HCT116 (cell line): ENCODE data around the gene LGALS9. TPM values are rescaled to one million over a fixed set of nuclear protein-coding genes. Genes with fewer than 3 reads are reported as not detected.

Experiments
- ATAC-seq: fragments of 200-7000 bp; cut with Tn5 transposase; 2 replicates; pipeline ENCODE4 v1.9.1; 2020; ENCODE audit warnings: mild to moderate bottlenecking, moderate library complexity
- BruUV-seq: library from RNA; stranded (reverse); fragments of 400-500 nt; replicated peaks from 2 replicates; lab custom pipeline; 2021; lab: Mats Ljungman, UMichigan
- CTCF ChIA-PET: fragments of 300-600 bp; sonication (Branson Sonifier 250); formaldehyde crosslinking; loops from one replicate; lab custom pipeline; 2021; ENCODE audit warnings: antibody characterized with exemption; lab: Charles Lee
- POLR2A ChIA-PET: fragments of 300-600, 350-600 bp; sonication (Branson Sonifier 250); formaldehyde crosslinking; loops from one replicate; lab custom pipeline; 2021; ENCODE audit warnings: antibody characterized with exemption; lab: Charles Lee
- RAD21 ChIA-PET, 2 experiments: fragments of 300-600 bp; sonication (Branson Sonifier 250); formaldehyde crosslinking; loops; one replicate each; lab custom pipeline; 2023; ENCODE audit warnings: low total read pairs in 2 of 2; ENCODE audit not compliant: uncharacterized antibody in 2 of 2, unreplicated experiment in 2 of 2, low non-redundant PET in 1 of 2; lab: Charles Lee
- DNase-seq: peaks from one replicate; pipeline ENCODE4 v3.0.0-alpha.2; 2010; ENCODE audit warnings: low read depth, low spot score
- H2AFZ ChIP-seq: fragments of 200-600 bp; shearing (Covaris generic), sonication (generic); 2 replicates; pipeline ENCODE4 v1.6.1; 2017; ENCODE audit warnings: low read depth, mixed run types, mixed read lengths, antibody characterized with exemption, low read length; ENCODE audit not compliant: poor library complexity, severe bottlenecking
- H3K27ac ChIP-seq: 2 replicates; pipeline ENCODE4 v1.5.1; 2012; ENCODE audit warnings: low read depth, low read length
- H3K27me3 ChIP-seq: fragments of 200-600 bp; sonication (generic); 2 replicates; pipeline ENCODE4 v1.6.1; 2016; ENCODE audit warnings: mixed run types, low read length, mixed read lengths; ENCODE audit not compliant: insufficient read depth
- H3K36me3 ChIP-seq, 2 experiments: fragments of 200-500 bp in 1 of 2; fragments of 200-600 bp in 1 of 2; sonication (Bioruptor generic) in 1 of 2; sonication (generic) in 1 of 2; 2 replicates each; pipeline versions ENCODE4 v1.5.1 to v1.6.1; 2014 to 2016; ENCODE audit warnings: low read length in 2 of 2, inconsistent platforms in 1 of 2, mixed read lengths in 1 of 2, mixed run types in 1 of 2; ENCODE audit not compliant: insufficient read depth in 2 of 2, control insufficient read depth in 1 of 2
- H3K4me1 ChIP-seq, 2 experiments: fragments of 200-600 bp in 1 of 2; sonication (generic) in 1 of 2; 2 replicates each; pipeline versions ENCODE4 v1.5.1 to v1.6.1; 2012 to 2017; ENCODE audit warnings: low read length in 2 of 2, inconsistent platforms in 1 of 2, mild to moderate bottlenecking in 1 of 2, mixed read lengths in 1 of 2, mixed run types in 1 of 2, moderate library complexity in 1 of 2; ENCODE audit not compliant: insufficient read depth in 2 of 2, control insufficient read depth in 1 of 2
- H3K4me2 ChIP-seq: fragments of 200-600 bp; sonication (generic); 2 replicates; pipeline ENCODE4 v1.6.1; 2017; ENCODE audit warnings: mixed run types, low read length, mixed read lengths
- H3K4me3 ChIP-seq, 2 experiments: fragments of 200-600 bp in 1 of 2; sonication (generic) in 1 of 2; replicated peaks in 1 of 2; 2 replicates each; pipeline ENCODE4 v1.5.1; 2011 to 2016; ENCODE audit warnings: low read length in 2 of 2, control low read depth in 1 of 2, low read depth in 1 of 2, mild to moderate bottlenecking in 1 of 2, mixed read lengths in 1 of 2, mixed run types in 1 of 2
- H3K79me2 ChIP-seq: fragments of 200-600 bp; sonication (generic); 2 replicates; pipeline ENCODE4 v1.6.1; 2017; ENCODE audit warnings: mild to moderate bottlenecking, mixed run types, low read length, moderate library complexity, mixed read lengths; ENCODE audit not compliant: insufficient read depth
- H3K9ac ChIP-seq: fragments of 200-600 bp; sonication (generic); 2 replicates; pipeline ENCODE4 v1.6.1; 2016; ENCODE audit warnings: low read length, mixed read lengths
- H3K9me2 ChIP-seq: fragments of 200-600 bp; sonication (generic), shearing (Covaris generic); 2 replicates; pipeline ENCODE4 v1.6.1; 2017; ENCODE audit warnings: mixed run types, mild to moderate bottlenecking, moderate library complexity; ENCODE audit not compliant: insufficient read depth
- H3K9me3 ChIP-seq, 2 experiments: fragments of 200-500 bp in 1 of 2; fragments of 200-600 bp in 1 of 2; sonication (Bioruptor generic) in 1 of 2; sonication (generic) in 1 of 2; 2 replicates each; pipeline ENCODE4 v1.6.1; 2014 to 2017; ENCODE audit warnings: low read length in 2 of 2, mixed read lengths in 2 of 2, inconsistent platforms in 1 of 2, low read depth in 1 of 2, mild to moderate bottlenecking in 1 of 2, mixed run types in 1 of 2, moderate library complexity in 1 of 2; ENCODE audit not compliant: control insufficient read depth in 1 of 2, insufficient read depth in 1 of 2
- H4K20me1 ChIP-seq: fragments of 200-600 bp; sonication (generic), shearing (Covaris generic); 2 replicates; pipeline ENCODE4 v1.6.1; 2017; ENCODE audit warnings: mixed run types, mild to moderate bottlenecking, moderate library complexity; ENCODE audit not compliant: insufficient read depth
- CEBPB ChIP-seq: IDR thresholded peaks from 2 replicates; pipeline ENCODE4 v1.6.1; 2012; ENCODE audit warnings: low read depth
- EGR1 ChIP-seq: IDR thresholded peaks from 2 replicates; pipeline ENCODE4 v1.6.1; 2012; ENCODE audit warnings: low read depth
- EZH2phosphoT487 ChIP-seq: fragments of 200-600 bp; IDR thresholded peaks from 2 replicates; pipeline ENCODE4 v1.6.1; 2018; ENCODE audit warnings: antibody characterized with exemption, borderline replicate concordance
- JUND ChIP-seq: IDR thresholded peaks from 2 replicates; pipeline ENCODE4 v1.6.1; 2012
- POLR2A ChIP-seq: IDR thresholded peaks from 2 replicates; pipeline ENCODE4 v1.7.0; 2011; ENCODE audit warnings: borderline replicate concordance; ENCODE audit not compliant: insufficient read depth, insufficient read length; ENCODE audit errors: extremely low read depth
- POLR2AphosphoS5 ChIP-seq: IDR thresholded peaks from 2 replicates; pipeline ENCODE4 v1.6.1; 2011; ENCODE audit warnings: mild to moderate bottlenecking, low read depth, low read length, moderate library complexity
- RAD21 ChIP-seq: IDR thresholded peaks from 2 replicates; pipeline ENCODE4 v1.6.1; 2012; ENCODE audit warnings: low read depth, mild to moderate bottlenecking
- SIN3A ChIP-seq: IDR thresholded peaks from 2 replicates; pipeline ENCODE4 v1.6.1; 2012; ENCODE audit warnings: low read depth
- YY1 ChIP-seq: IDR thresholded peaks from 2 replicates; pipeline ENCODE4 v1.6.1; 2011; ENCODE audit warnings: low read length, low read depth, moderate library complexity, mild to moderate bottlenecking; ENCODE audit not compliant: insufficient replicate concordance; ENCODE audit errors: extremely low read depth
- ZFX ChIP-seq: fragments of 450-650 bp; IDR thresholded peaks from 2 replicates; pipeline ENCODE4 v1.6.1; 2017
- ZNF274 ChIP-seq: fragments of 200-500 bp; sonication (Bioruptor generic); IDR thresholded peaks from 2 replicates; pipeline ENCODE4 v1.6.1; 2014; ENCODE audit warnings: mild to moderate bottlenecking, low read depth, low read length, inconsistent platforms
- intact Hi-C: fragments of 100-400 bp; cut with micrococcal nuclease; formaldehyde crosslinking; loops from 2 replicates; pipeline ENCODE4 v1.10.0; 2022
- total RNA-seq: library from RNA; stranded (reverse); gene quantifications from one replicate; pipeline ENCODE4 v1.2.1, GENCODE V29; 2021; ENCODE audit not compliant: unreplicated experiment
- TF ChIP-seq, protein P1 (sequence below), 3 experiments: fragments of 200-600 bp in 1 of 3; sonication (generic) in 1 of 3; IDR thresholded peaks in 2 of 3; conservative IDR thresholded peaks in 1 of 3; 2 replicates each; pipeline ENCODE4 v1.5.1; 2012 to 2017; ENCODE audit warnings: low read depth in 2 of 3, low read length in 2 of 3, antibody characterized with exemption in 1 of 3, borderline replicate concordance in 1 of 3, control low read depth in 1 of 3, mild to moderate bottlenecking in 1 of 3, mixed read lengths in 1 of 3, mixed run types in 1 of 3, moderate library complexity in 1 of 3; ENCODE audit not compliant: insufficient read depth in 1 of 3
- TF ChIP-seq, protein P2 (sequence below): IDR thresholded peaks from 2 replicates; pipeline ENCODE4 v1.6.1; 2012
- TF ChIP-seq, protein P3 (sequence below): IDR thresholded peaks from 2 replicates; pipeline ENCODE4 v1.6.1; 2011; ENCODE audit warnings: mild to moderate bottlenecking, low read length, moderate library complexity; ENCODE audit not compliant: insufficient replicate concordance; ENCODE audit errors: extremely low read depth
- TF ChIP-seq, protein P4 (sequence below): IDR thresholded peaks from 2 replicates; pipeline ENCODE4 v1.6.1; 2012; ENCODE audit warnings: low read depth

The LGALS9 gene
- total RNA-seq, 1 experiment from 2014 or later = 1.9 TPM

DNA sequence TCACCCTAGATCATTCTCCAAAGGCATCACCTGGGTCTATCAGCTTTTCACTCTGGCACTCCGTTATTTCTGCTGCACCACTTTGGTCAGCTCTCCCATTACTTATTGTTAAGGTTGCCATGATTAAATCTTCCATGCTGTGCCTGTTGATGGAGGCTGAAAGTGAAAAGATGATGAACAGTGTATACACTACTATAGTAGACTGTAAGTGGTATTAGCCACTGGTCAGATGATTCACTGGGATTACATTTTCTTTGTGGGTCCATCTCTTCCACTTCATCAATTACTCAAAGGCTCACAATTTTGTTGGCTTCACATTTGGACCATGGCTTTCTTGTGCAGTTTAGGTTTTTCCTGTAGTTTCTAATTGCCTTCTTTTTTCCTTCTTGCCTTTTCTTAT lies 15.9 kb upstream of the LGALS9 start:
- DNase-seq (no peak), ATAC-seq (no peak)
- ChIA-PET RAD21 (no interaction called here), POLR2A (no interaction called here), CTCF (no interaction called here)
- H3K9ac ChIP-seq = no peak overlapping the region
- no peaks in the 10 kb centered on the region for H4K20me1 ChIP-seq
- no peak overlapping the region for H3K4me3 ChIP-seq
- H3K79me2 ChIP-seq = no peaks in the 10 kb centered on the region
- H3K4me2 ChIP-seq = no peak overlapping the region
- no peaks in the 10 kb centered on the region for H3K27me3 ChIP-seq
- no peak overlapping the region for H3K27ac ChIP-seq
- intact Hi-C loops = no loop called here
- H3K4me1 ChIP-seq = no peaks in the 10 kb centered on the region
- H3K9me3 ChIP-seq = no peaks in the 10 kb centered on the region
- no peak for TF ChIP-seq SIN3A
- TF ChIP-seq, protein P1, sequence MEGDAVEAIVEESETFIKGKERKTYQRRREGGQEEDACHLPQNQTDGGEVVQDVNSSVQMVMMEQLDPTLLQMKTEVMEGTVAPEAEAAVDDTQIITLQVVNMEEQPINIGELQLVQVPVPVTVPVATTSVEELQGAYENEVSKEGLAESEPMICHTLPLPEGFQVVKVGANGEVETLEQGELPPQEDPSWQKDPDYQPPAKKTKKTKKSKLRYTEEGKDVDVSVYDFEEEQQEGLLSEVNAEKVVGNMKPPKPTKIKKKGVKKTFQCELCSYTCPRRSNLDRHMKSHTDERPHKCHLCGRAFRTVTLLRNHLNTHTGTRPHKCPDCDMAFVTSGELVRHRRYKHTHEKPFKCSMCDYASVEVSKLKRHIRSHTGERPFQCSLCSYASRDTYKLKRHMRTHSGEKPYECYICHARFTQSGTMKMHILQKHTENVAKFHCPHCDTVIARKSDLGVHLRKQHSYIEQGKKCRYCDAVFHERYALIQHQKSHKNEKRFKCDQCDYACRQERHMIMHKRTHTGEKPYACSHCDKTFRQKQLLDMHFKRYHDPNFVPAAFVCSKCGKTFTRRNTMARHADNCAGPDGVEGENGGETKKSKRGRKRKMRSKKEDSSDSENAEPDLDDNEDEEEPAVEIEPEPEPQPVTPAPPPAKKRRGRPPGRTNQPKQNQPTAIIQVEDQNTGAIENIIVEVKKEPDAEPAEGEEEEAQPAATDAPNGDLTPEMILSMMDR (IDR thresholded peaks at IDR 0.05 in 2 of 3, conservative IDR thresholded peaks at IDR 0.05 in 1 of 3; ENCODE audit: borderline replicate concordance in 1 of 3, insufficient read depth in 1 of 3, low read depth in 2 of 3, low read length in 2 of 3) = no peak
- no peak for TF ChIP-seq POLR2AphosphoS5
- no peak for TF ChIP-seq RAD21
- TF ChIP-seq, protein P2, sequence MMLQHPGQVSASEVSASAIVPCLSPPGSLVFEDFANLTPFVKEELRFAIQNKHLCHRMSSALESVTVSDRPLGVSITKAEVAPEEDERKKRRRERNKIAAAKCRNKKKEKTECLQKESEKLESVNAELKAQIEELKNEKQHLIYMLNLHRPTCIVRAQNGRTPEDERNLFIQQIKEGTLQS = no peak
- no peak for TF ChIP-seq EGR1
- no peak for TF ChIP-seq JUND
- TF ChIP-seq, protein P3, sequence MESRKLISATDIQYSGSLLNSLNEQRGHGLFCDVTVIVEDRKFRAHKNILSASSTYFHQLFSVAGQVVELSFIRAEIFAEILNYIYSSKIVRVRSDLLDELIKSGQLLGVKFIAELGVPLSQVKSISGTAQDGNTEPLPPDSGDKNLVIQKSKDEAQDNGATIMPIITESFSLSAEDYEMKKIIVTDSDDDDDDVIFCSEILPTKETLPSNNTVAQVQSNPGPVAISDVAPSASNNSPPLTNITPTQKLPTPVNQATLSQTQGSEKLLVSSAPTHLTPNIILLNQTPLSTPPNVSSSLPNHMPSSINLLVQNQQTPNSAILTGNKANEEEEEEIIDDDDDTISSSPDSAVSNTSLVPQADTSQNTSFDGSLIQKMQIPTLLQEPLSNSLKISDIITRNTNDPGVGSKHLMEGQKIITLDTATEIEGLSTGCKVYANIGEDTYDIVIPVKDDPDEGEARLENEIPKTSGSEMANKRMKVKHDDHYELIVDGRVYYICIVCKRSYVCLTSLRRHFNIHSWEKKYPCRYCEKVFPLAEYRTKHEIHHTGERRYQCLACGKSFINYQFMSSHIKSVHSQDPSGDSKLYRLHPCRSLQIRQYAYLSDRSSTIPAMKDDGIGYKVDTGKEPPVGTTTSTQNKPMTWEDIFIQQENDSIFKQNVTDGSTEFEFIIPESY = no peak
- TF ChIP-seq POLR2A = no peak
- TF ChIP-seq CEBPB = no peak
- TF ChIP-seq ZNF274 = no peak
- TF ChIP-seq EZH2phosphoT487 = no peak
- TF ChIP-seq, protein P4, sequence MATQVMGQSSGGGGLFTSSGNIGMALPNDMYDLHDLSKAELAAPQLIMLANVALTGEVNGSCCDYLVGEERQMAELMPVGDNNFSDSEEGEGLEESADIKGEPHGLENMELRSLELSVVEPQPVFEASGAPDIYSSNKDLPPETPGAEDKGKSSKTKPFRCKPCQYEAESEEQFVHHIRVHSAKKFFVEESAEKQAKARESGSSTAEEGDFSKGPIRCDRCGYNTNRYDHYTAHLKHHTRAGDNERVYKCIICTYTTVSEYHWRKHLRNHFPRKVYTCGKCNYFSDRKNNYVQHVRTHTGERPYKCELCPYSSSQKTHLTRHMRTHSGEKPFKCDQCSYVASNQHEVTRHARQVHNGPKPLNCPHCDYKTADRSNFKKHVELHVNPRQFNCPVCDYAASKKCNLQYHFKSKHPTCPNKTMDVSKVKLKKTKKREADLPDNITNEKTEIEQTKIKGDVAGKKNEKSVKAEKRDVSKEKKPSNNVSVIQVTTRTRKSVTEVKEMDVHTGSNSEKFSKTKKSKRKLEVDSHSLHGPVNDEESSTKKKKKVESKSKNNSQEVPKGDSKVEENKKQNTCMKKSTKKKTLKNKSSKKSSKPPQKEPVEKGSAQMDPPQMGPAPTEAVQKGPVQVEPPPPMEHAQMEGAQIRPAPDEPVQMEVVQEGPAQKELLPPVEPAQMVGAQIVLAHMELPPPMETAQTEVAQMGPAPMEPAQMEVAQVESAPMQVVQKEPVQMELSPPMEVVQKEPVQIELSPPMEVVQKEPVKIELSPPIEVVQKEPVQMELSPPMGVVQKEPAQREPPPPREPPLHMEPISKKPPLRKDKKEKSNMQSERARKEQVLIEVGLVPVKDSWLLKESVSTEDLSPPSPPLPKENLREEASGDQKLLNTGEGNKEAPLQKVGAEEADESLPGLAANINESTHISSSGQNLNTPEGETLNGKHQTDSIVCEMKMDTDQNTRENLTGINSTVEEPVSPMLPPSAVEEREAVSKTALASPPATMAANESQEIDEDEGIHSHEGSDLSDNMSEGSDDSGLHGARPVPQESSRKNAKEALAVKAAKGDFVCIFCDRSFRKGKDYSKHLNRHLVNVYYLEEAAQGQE = no peak
- TF ChIP-seq YY1 = no peak
- TF ChIP-seq ZFX = no peak
- no peaks in the 10 kb centered on the region for H3K9me2 ChIP-seq
- BruUV-seq = no TSS peak
- peaks cover 0 to 4% of the 10 kb centered on the region in 2 experiments; a peak in 2 of 4 replicates for H3K36me3 ChIP-seq
- no peak overlapping the region for H2AFZ ChIP-seq
